ENCODE measurements around the gene LYST.

DNA sequence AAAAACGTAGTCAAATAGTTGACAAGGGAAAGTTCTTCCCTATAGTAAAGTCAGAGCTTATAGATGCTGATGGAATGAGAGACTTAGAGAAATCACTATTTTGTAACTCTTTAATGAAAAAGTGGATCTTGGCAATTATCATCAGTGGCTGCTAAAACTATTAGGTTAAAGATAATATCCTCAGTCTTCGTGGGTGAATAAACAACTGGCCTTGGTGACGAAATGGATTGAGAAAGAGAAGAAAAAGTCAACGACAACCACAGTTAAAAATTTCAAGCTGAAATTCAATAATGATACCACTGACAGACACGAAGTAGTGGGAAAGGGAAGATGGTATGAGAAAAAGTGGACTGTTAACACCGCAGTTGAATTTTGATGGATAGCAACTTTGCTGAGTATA is 127.1 kb downstream of the LYST start:
- TF ChIP-seq, protein P1, sequence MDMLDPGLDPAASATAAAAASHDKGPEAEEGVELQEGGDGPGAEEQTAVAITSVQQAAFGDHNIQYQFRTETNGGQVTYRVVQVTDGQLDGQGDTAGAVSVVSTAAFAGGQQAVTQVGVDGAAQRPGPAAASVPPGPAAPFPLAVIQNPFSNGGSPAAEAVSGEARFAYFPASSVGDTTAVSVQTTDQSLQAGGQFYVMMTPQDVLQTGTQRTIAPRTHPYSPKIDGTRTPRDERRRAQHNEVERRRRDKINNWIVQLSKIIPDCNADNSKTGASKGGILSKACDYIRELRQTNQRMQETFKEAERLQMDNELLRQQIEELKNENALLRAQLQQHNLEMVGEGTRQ (IDR thresholded peaks at IDR 0.05; ENCODE audit: low read length): no peak
- no peak for TF ChIP-seq POLR2AphosphoS5 (IDR thresholded peaks at IDR 0.05; ENCODE audit: low read depth, low read length)
- TF ChIP-seq EZH2 (IDR thresholded peaks at IDR 0.05; ENCODE audit: low read depth, low read length, severe bottlenecking): no peak
- no peak for TF ChIP-seq CTCF (IDR thresholded peaks at IDR 0.05; ENCODE audit: control extremely low read depth in 1 of 3, insufficient read depth in 1 of 3, low read depth in 1 of 3, low read length in 3 of 3)

All from H1 (cell line).